ENCODE results near the gene MAP7. TPM values are rescaled to one million over a fixed set of nuclear protein-coding genes. Genes with fewer than 3 reads are reported as not detected.
"Not testable (repeated sequence)": the region's sequence is repeated elsewhere in the genome, so short reads cannot be mapped to it uniquely, and the experiment has no call there.

Gene MAP7
- total RNA-seq, 1 donor from 2014 or later = 1.3 TPM

DNA sequence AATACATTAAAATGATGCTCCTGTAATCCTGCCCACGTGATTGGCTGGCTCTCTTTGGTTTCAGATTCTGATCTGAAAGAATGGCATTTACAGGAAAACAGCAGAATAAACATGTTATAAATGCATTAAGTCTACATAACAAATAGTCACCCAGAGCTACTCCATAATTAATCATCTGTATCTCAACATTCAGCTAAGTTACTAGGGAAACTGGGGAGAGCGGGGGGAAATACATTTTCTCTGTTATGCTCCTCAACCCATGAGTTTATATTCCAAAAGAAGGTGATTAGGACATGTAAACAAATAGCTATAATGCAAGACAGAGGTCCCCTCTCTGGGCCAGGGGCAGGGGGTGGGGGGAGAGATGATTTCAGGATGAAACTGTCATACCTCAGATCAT, 58.5 kb downstream of the MAP7 start:
- TF ChIP-seq CTCF (conservative IDR thresholded peaks at IDR 0.05) = no peak
- H3K4me3 Mint-ChIP-seq = no peak overlapping the region
- no peaks in the 10 kb centered on the region for H3K9me3 Mint-ChIP-seq
- DNase-seq (ENCODE audit: low read depth, low spot score) = no peak
- H3K27me3 Mint-ChIP-seq (ENCODE audit: low read depth) = peaks cover 6% of the 10 kb centered on the region
- H3K27ac Mint-ChIP-seq (ENCODE audit: unreplicated experiment) = no peak overlapping the region
- H3K4me1 Mint-ChIP-seq = no peaks in the 10 kb centered on the region
- no peaks in the 10 kb centered on the region for H3K36me3 Mint-ChIP-seq (ENCODE audit: low read depth)

DNA sequence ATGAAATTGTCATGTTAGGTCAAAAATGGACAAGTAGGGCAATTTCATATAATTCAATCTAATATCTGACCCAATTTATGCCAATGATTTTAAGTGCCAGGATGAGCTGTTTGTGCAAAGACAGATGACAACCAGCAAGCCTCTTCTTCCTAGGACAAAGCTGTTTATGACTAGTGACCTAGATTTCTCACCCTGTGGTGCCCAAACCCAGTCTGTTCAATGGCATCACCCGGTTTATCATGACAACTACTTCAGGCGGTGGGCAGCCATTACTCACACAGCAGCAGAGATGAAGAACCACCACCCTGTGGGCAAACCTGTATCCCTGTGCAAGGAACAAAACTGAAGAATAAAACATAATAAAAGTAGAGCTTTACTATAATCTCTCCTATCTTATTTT, 59.0 kb downstream of the MAP7 start:
- Mint-ChIP-seq H3K27ac (ENCODE audit: unreplicated experiment) (no peak overlapping the region), H3K4me1 (no peaks in the 10 kb centered on the region), H3K9me3 (no peaks in the 10 kb centered on the region), H3K27me3 (ENCODE audit: low read depth) (peaks cover 7% of the 10 kb centered on the region), H3K36me3 (ENCODE audit: low read depth) (no peaks in the 10 kb centered on the region), H3K4me3 (no peak overlapping the region)
- no peak for TF ChIP-seq CTCF (conservative IDR thresholded peaks at IDR 0.05)
- no peak for DNase-seq (ENCODE audit: low read depth, low spot score)

- H3K27me3 Mint-ChIP-seq (ENCODE audit: low read depth) = peaks cover 12% of the 10 kb centered on the region
- not testable (repeated sequence) for H3K9me3 Mint-ChIP-seq; H3K4me3 Mint-ChIP-seq; DNase-seq (ENCODE audit: low read depth, low spot score); H3K4me1 Mint-ChIP-seq; H3K27ac Mint-ChIP-seq (ENCODE audit: unreplicated experiment); H3K36me3 Mint-ChIP-seq (ENCODE audit: low read depth)
These were observed 60.6 kb downstream of the MAP7 start for GRCh38 chr6:136489689-136490033.

DNA sequence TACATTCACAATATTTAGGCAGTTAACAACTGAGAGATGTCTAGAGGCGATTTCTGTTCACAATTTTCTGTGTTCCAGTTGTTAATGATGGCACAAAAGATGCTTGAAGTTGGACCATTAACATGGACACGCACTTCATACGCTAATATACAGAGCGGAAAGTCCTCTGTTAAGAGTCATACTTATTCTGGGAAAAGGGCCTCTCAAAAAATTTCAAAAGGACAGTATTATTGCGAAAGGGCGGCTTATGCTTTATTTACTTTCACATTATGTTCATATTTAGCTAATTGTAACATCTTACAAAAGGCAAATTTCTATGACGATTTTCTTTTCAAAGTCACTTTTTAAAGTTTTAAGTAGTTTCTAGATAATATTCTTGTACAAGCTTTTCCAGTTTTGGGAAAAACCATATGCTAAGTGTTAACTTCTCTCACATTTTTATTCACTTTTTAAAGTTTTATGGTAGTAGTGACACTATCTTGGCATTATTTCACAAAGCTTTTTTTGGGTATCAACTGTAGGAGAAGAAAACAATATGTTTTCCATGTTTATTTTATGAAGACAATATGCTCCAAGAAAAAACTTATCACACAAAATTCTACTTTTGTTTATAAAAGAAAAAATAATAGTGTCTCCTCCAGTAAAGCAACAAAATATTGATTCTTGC, 62.3 kb downstream of the MAP7 start:
- DNase-seq (ENCODE audit: low read depth, low spot score) = no peak
- no peaks in the 10 kb centered on the region for H3K9me3 Mint-ChIP-seq
- H3K27ac Mint-ChIP-seq (ENCODE audit: unreplicated experiment) = no peak overlapping the region
- no peaks in the 10 kb centered on the region for H3K36me3 Mint-ChIP-seq (ENCODE audit: low read depth)
- H3K4me3 Mint-ChIP-seq = no peak overlapping the region
- no peaks in the 10 kb centered on the region for H3K4me1 Mint-ChIP-seq
- H3K27me3 Mint-ChIP-seq (ENCODE audit: low read depth) = peaks cover 12% of the 10 kb centered on the region
- TF ChIP-seq CTCF (conservative IDR thresholded peaks at IDR 0.05) = no peak

DNA sequence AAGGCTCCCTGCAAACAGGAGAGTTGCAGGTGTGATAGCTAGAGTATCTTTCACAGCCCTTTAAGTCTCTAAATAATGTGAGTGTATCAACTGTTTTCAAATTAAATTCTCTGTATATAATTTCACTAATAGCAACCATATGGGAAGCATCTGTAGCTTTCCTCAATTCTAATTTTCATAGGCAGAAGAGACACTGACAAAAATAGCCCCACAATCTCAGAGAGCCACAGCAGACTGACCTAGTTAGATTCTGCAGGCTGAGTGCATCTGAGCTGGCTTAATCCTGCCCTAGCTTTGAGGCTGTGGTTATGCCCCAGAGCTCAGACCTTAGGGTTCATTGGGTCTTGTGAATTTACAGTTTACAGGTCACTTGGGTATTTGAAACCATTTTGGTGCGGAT, 63.9 kb downstream of the MAP7 start:
- H3K4me1 Mint-ChIP-seq = no peaks in the 10 kb centered on the region
- DNase-seq (ENCODE audit: low read depth, low spot score) = no peak
- H3K27ac Mint-ChIP-seq (ENCODE audit: unreplicated experiment) = no peak overlapping the region
- peaks cover 9% of the 10 kb centered on the region for H3K27me3 Mint-ChIP-seq (ENCODE audit: low read depth)
- H3K9me3 Mint-ChIP-seq = peaks cover under 1% of the 10 kb centered on the region
- TF ChIP-seq CTCF (conservative IDR thresholded peaks at IDR 0.05) = no peak
- H3K4me3 Mint-ChIP-seq = no peak overlapping the region
- no peaks in the 10 kb centered on the region for H3K36me3 Mint-ChIP-seq (ENCODE audit: low read depth)

GRCh38 chr6:136483906-136484305, 66.3 kb downstream of the MAP7 start:
- peaks cover 3% of the 10 kb centered on the region for H3K9me3 Mint-ChIP-seq
- H3K27ac Mint-ChIP-seq (ENCODE audit: unreplicated experiment) = no peak overlapping the region
- DNase-seq (ENCODE audit: low read depth, low spot score) = no peak
- H3K36me3 Mint-ChIP-seq (ENCODE audit: low read depth) = no peaks in the 10 kb centered on the region
- peaks cover 13% of the 10 kb centered on the region for H3K27me3 Mint-ChIP-seq (ENCODE audit: low read depth)
- no peak for TF ChIP-seq CTCF (conservative IDR thresholded peaks at IDR 0.05)
- H3K4me1 Mint-ChIP-seq = no peaks in the 10 kb centered on the region
- no peak overlapping the region for H3K4me3 Mint-ChIP-seq

GRCh38 chr6:136483005-136483404, 67.2 kb downstream of the MAP7 start:
- not testable (repeated sequence) for H3K4me1 Mint-ChIP-seq; H3K36me3 Mint-ChIP-seq (ENCODE audit: low read depth); H3K4me3 Mint-ChIP-seq; DNase-seq (ENCODE audit: low read depth, low spot score); H3K9me3 Mint-ChIP-seq; H3K27ac Mint-ChIP-seq (ENCODE audit: unreplicated experiment)
- peaks cover 16% of the 10 kb centered on the region for H3K27me3 Mint-ChIP-seq (ENCODE audit: low read depth)
